Measurements from ENCODE around the gene ATAD3A.

Gene ATAD3A

GRCh38 chr1:1511533-1512285 lies at the start of gene ATAD3A:
TSS of gene ATAD3A (plus strand) at chr1:1512162. CDS start at chr1:1512269, 107 bp downstream.
- TF ChIP-seq CEBPB (IDR thresholded peaks at IDR 0.05), result no peak
- peak; percentile 46 for TF ChIP-seq TEAD4 (IDR thresholded peaks at IDR 0.05)
- TF ChIP-seq EP300 (IDR thresholded peaks at IDR 0.05; ENCODE audit: borderline replicate concordance), result peak; percentile 37; the same call in 1 of the 2 replicates
- TF ChIP-seq RAD21 (IDR thresholded peaks at IDR 0.05; ENCODE audit: low read depth), result no peak
- peak; percentile 66 for TF ChIP-seq TCF12 (IDR thresholded peaks at IDR 0.05; ENCODE audit: low read depth)
- no peak for TF ChIP-seq EGR1 (IDR thresholded peaks at IDR 0.05)
- TF ChIP-seq, protein P1, sequence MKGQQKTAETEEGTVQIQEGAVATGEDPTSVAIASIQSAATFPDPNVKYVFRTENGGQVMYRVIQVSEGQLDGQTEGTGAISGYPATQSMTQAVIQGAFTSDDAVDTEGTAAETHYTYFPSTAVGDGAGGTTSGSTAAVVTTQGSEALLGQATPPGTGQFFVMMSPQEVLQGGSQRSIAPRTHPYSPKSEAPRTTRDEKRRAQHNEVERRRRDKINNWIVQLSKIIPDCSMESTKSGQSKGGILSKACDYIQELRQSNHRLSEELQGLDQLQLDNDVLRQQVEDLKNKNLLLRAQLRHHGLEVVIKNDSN (IDR thresholded peaks at IDR 0.05), result peak; percentile 55
- TF ChIP-seq TAF1 (IDR thresholded peaks at IDR 0.05; ENCODE audit: low read depth), result peak; percentile 72; the same call in 1 of the 2 replicates
- peak; percentile 50 for TF ChIP-seq NFIC (IDR thresholded peaks at IDR 0.05)
- 0 out of 2 replicates have a peak, but pooled peaks have one; percentile 22 for TF ChIP-seq ZBTB7A (IDR thresholded peaks at IDR 0.05; ENCODE audit: low read depth)
- TF ChIP-seq CREB1 (IDR thresholded peaks at IDR 0.05; ENCODE audit: low read depth), result peak; percentile 96
- no peak for TF ChIP-seq FOXM1 (IDR thresholded peaks at IDR 0.05; ENCODE audit: borderline replicate concordance, low read depth)
- TF ChIP-seq, protein P2, sequence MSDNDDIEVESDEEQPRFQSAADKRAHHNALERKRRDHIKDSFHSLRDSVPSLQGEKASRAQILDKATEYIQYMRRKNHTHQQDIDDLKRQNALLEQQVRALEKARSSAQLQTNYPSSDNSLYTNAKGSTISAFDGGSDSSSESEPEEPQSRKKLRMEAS (IDR thresholded peaks at IDR 0.05), result peak; percentile 83
- peak; percentile 55; the same call in 1 of the 2 replicates for TF ChIP-seq YY1 (IDR thresholded peaks at IDR 0.05; ENCODE audit: low read depth)
- TF ChIP-seq, protein P3, sequence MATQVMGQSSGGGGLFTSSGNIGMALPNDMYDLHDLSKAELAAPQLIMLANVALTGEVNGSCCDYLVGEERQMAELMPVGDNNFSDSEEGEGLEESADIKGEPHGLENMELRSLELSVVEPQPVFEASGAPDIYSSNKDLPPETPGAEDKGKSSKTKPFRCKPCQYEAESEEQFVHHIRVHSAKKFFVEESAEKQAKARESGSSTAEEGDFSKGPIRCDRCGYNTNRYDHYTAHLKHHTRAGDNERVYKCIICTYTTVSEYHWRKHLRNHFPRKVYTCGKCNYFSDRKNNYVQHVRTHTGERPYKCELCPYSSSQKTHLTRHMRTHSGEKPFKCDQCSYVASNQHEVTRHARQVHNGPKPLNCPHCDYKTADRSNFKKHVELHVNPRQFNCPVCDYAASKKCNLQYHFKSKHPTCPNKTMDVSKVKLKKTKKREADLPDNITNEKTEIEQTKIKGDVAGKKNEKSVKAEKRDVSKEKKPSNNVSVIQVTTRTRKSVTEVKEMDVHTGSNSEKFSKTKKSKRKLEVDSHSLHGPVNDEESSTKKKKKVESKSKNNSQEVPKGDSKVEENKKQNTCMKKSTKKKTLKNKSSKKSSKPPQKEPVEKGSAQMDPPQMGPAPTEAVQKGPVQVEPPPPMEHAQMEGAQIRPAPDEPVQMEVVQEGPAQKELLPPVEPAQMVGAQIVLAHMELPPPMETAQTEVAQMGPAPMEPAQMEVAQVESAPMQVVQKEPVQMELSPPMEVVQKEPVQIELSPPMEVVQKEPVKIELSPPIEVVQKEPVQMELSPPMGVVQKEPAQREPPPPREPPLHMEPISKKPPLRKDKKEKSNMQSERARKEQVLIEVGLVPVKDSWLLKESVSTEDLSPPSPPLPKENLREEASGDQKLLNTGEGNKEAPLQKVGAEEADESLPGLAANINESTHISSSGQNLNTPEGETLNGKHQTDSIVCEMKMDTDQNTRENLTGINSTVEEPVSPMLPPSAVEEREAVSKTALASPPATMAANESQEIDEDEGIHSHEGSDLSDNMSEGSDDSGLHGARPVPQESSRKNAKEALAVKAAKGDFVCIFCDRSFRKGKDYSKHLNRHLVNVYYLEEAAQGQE (IDR thresholded peaks at IDR 0.05; ENCODE audit: low read depth), result no peak

DNA sequence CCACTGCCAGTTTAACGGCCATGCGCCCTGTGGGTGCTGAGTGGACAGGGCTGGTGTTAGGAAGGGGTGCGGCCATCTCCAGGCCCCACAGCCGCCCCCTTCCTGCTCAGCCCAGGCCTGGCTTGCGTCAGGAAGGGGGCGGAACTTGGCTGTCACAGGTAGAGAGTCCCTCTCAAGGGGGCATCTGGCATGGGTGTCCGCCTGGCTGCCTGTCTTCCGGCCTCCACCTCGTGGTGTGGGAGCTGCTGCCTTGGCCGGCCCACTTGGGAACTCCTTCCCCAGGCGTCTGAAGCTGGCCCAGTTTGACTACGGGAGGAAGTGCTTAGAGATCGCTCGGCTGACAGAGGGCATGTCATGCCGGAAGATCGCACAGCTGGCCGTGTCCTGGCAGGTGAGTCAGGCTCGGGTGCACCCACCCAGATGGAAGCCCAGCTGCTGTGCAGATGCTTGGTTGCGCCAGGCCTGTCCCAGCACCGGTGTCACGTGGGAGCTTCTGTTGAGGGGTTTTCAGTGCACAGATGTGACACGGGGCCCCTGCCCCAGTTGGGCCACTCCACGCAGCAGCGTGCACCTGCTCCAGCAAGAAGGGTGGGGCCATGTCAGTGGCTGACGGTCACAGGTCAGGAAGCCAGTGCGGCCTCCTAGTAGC lies 49.5 kb upstream of the ATAD3A start:
- TF ChIP-seq, protein P2 (IDR thresholded peaks at IDR 0.05), result peak; percentile 13; the same call in 1 of the 2 replicates
- no peak for TF ChIP-seq YY1 (IDR thresholded peaks at IDR 0.05; ENCODE audit: low read depth)

- TF ChIP-seq FOXM1 (IDR thresholded peaks at IDR 0.05; ENCODE audit: borderline replicate concordance, low read depth) (no peak), YY1 (IDR thresholded peaks at IDR 0.05; ENCODE audit: low read depth) (no peak), TEAD4 (IDR thresholded peaks at IDR 0.05) (no peak), NFIC (IDR thresholded peaks at IDR 0.05) (no peak), CEBPB (IDR thresholded peaks at IDR 0.05) (no peak), ZBTB7A (IDR thresholded peaks at IDR 0.05; ENCODE audit: low read depth) (no peak), EGR1 (IDR thresholded peaks at IDR 0.05) (no peak), CREB1 (IDR thresholded peaks at IDR 0.05; ENCODE audit: low read depth) (no peak), TCF12 (IDR thresholded peaks at IDR 0.05; ENCODE audit: low read depth) (no peak), RAD21 (IDR thresholded peaks at IDR 0.05; ENCODE audit: low read depth) (no peak), TAF1 (IDR thresholded peaks at IDR 0.05; ENCODE audit: low read depth) (no peak)
- TF ChIP-seq, protein P2 (IDR thresholded peaks at IDR 0.05), result no peak
- TF ChIP-seq, protein P1 (IDR thresholded peaks at IDR 0.05), result no peak
These were observed 48.6 kb upstream of the ATAD3A start for GRCh38 chr1:1463312-1463711.

GRCh38 chr1:1470626-1471388 lies 41.2 kb upstream of the ATAD3A start:
- TF ChIP-seq CEBPB (IDR thresholded peaks at IDR 0.05), result no peak
- no peak for TF ChIP-seq RAD21 (IDR thresholded peaks at IDR 0.05; ENCODE audit: low read depth)
- no peak for TF ChIP-seq TEAD4 (IDR thresholded peaks at IDR 0.05)
- no peak for TF ChIP-seq NFIC (IDR thresholded peaks at IDR 0.05)
- TF ChIP-seq EGR1 (IDR thresholded peaks at IDR 0.05), result no peak
- TF ChIP-seq ZBTB7A (IDR thresholded peaks at IDR 0.05; ENCODE audit: low read depth), result no peak
- TF ChIP-seq, protein P1 (IDR thresholded peaks at IDR 0.05), result no peak
- TF ChIP-seq FOXM1 (IDR thresholded peaks at IDR 0.05; ENCODE audit: borderline replicate concordance, low read depth), result no peak
- no peak for TF ChIP-seq EP300 (IDR thresholded peaks at IDR 0.05; ENCODE audit: borderline replicate concordance)
- no peak for TF ChIP-seq TAF1 (IDR thresholded peaks at IDR 0.05; ENCODE audit: low read depth)
- TF ChIP-seq TCF12 (IDR thresholded peaks at IDR 0.05; ENCODE audit: low read depth), result no peak
- TF ChIP-seq YY1 (IDR thresholded peaks at IDR 0.05; ENCODE audit: low read depth), result no peak
- TF ChIP-seq, protein P3 (IDR thresholded peaks at IDR 0.05; ENCODE audit: low read depth), result no peak
- TF ChIP-seq CREB1 (IDR thresholded peaks at IDR 0.05; ENCODE audit: low read depth), result no peak
- TF ChIP-seq, protein P2 (IDR thresholded peaks at IDR 0.05), result no peak
